Measurements from ENCODE around the gene RPA3. TPM values are rescaled to one million over a fixed set of nuclear protein-coding genes. Genes with fewer than 3 reads are reported as not detected.

Gene RPA3
- total and polyA plus RNA-seq, 9 of the 15 experiments (the other 6 are each of a cell fraction or from before 2014, with no cell fraction given) = 68.5 to 265 (median 125) TPM

DNA sequence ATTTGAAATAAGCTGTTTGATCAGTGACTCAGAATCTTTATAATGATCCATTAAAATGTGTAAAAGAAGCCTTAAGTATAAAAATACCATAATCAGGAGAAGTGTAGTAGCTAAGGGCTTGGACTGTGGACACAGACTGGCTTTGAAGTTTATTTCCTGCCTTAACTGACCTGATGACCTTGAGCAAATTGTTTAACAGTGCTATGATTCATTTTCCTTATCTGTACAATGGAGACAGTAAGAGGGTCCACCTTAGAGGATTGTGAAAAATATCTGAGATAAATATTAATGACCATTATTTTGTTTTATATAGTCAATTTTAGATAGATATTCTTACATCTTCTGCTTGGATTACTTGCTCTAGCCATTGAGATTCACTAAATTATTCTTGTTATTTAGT lies 13.3 kb upstream of the RPA3 start:
- FAIRE-seq = no peak
- no peaks in the 10 kb centered on the region for H3K79me2 ChIP-seq (ENCODE audit: control insufficient read depth, insufficient read depth, low read length)
- CTCF ChIA-PET (ENCODE audit: low intra/inter-chr PET ratio) = no interaction called here
- no peaks in the 10 kb centered on the region for H3K9me3 ChIP-seq (replicated peaks; ENCODE audit: control insufficient read depth, insufficient read depth, low read depth, low read length)
- no peaks in the 10 kb centered on the region for H3K4me1 ChIP-seq (replicated peaks in 1 of 2; ENCODE audit: control insufficient read depth in 2 of 2, insufficient read depth in 2 of 2, low read length in 2 of 2)
- H3K27ac ChIP-seq (ENCODE audit: extremely low read depth, low read depth, low read length) = no peak overlapping the region
- in situ Hi-C loops (cut with MboI) = no loop called here
- H3K4me3 ChIP-seq = no peak overlapping the region
- no peak for DNase-seq (ENCODE audit: extremely low read depth in 1 of 4, low spot score in 3 of 4)
- no peaks in the 10 kb centered on the region for H4K20me1 ChIP-seq (replicated peaks; ENCODE audit: control insufficient read depth, insufficient read depth, low read length)
- H3K4me2 ChIP-seq (ENCODE audit: insufficient read depth, low read length) = no peak overlapping the region
- no peaks in the 10 kb centered on the region for H3K9me1 ChIP-seq (ENCODE audit: control insufficient read depth, insufficient read depth, low read length)
- H2AFZ ChIP-seq (ENCODE audit: low read depth, low read length) = no peak overlapping the region
- H3K36me3 ChIP-seq (ENCODE audit: control insufficient read depth, insufficient read depth, low read length) = no peaks in the 10 kb centered on the region
- BruUV-seq (replicated peaks) = no TSS peak
- intact Hi-C loops (cut with micrococcal nuclease) = no loop called here
- 0 out of 2 replicates have a peak, but pooled peaks have one; percentile 27 for TF ChIP-seq ESRRA (IDR thresholded peaks at IDR 0.05; ENCODE audit: borderline replicate concordance, low read depth)
- TF ChIP-seq, protein P1, sequence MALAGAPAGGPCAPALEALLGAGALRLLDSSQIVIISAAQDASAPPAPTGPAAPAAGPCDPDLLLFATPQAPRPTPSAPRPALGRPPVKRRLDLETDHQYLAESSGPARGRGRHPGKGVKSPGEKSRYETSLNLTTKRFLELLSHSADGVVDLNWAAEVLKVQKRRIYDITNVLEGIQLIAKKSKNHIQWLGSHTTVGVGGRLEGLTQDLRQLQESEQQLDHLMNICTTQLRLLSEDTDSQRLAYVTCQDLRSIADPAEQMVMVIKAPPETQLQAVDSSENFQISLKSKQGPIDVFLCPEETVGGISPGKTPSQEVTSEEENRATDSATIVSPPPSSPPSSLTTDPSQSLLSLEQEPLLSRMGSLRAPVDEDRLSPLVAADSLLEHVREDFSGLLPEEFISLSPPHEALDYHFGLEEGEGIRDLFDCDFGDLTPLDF (CRISPR knock-in tag; IDR thresholded peaks at IDR 0.05) = no peak
- no peak for ATAC-seq
- H3K27me3 ChIP-seq (ENCODE audit: control insufficient read depth in 2 of 2, insufficient read depth in 2 of 2, low read length in 2 of 2) = no peaks in the 10 kb centered on the region
- no peak overlapping the region for H3K9ac ChIP-seq (ENCODE audit: insufficient read depth in 1 of 2, low read depth in 2 of 2, low read length in 2 of 2)
- POLR2A ChIA-PET = interaction anchor here (1.2 kb wide), 1 partner anchor 15 kb away, joined by 3 read pairs; no protein-coding TSS in a partner anchor

DNA sequence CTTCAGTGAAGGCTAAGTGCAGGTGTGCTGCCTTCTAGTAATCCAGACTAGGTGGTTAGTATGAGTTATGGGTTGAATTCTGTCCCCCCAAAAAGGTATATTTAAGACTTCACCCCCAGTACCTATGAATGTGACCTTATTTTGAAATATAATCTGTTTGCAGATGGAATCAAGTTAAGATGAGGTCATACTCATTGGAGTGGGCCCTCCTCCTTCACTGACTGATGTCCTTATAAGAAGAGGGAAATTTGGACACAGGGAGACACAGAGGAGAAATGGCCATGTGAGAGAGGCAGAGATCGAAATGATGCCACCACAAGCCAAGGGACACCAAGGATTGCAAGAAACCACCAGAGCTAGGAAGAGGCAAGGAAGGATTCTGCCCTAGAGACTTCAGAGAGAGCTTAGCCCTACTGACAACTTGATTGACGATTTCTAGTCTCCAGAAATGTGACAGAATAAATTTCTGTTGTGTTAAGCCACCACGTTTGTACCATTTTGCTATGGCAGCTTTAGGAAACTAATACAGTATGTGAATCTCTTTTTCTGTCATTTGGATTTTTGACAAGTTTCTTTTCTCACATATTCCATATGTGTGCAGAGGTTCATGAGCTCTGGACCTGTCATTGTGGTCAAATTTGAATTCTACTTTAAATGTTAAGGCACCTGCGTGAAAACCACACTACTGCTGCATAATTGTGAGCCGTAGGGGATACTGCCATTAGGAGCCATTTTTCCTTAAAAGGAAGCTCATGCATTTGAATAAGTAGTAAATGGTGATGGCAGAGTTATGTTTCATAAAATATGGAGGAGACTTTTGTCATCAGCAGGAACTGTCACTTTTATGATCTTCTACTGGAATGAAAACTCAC lies 2.6 kb upstream of the RPA3 start:
- WGBS (ENCODE audit: insufficient coverage, low coverage, missing lambda C conversion rate) = 39% methylated on average over 5 of the region's 5 CpGs
- TF ChIP-seq, protein P2, sequence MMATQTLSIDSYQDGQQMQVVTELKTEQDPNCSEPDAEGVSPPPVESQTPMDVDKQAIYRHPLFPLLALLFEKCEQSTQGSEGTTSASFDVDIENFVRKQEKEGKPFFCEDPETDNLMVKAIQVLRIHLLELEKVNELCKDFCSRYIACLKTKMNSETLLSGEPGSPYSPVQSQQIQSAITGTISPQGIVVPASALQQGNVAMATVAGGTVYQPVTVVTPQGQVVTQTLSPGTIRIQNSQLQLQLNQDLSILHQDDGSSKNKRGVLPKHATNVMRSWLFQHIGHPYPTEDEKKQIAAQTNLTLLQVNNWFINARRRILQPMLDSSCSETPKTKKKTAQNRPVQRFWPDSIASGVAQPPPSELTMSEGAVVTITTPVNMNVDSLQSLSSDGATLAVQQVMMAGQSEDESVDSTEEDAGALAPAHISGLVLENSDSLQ (IDR thresholded peaks at IDR 0.05) = 0 out of 2 replicates have a peak, but pooled peaks have one; percentile 7
- TF ChIP-seq ARHGAP35 (IDR thresholded peaks at IDR 0.05; ENCODE audit: partially characterized antibody) (no peak), ATF7 (IDR thresholded peaks at IDR 0.05) (peak; percentile 38; the same call in 1 of the 2 replicates), MEIS2 (IDR thresholded peaks at IDR 0.05; ENCODE audit: partially characterized antibody) (peak; percentile 34), ZNF175 (CRISPR knock-in tag; IDR thresholded peaks at IDR 0.05; ENCODE audit: low read depth) (no peak)
- TF ChIP-seq, protein P3, sequence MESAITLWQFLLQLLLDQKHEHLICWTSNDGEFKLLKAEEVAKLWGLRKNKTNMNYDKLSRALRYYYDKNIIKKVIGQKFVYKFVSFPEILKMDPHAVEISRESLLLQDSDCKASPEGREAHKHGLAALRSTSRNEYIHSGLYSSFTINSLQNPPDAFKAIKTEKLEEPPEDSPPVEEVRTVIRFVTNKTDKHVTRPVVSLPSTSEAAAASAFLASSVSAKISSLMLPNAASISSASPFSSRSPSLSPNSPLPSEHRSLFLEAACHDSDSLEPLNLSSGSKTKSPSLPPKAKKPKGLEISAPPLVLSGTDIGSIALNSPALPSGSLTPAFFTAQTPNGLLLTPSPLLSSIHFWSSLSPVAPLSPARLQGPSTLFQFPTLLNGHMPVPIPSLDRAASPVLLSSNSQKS (CRISPR knock-in tag; IDR thresholded peaks at IDR 0.05) = no peak

More for the DNA sequence above, 2.6 kb upstream of the RPA3 start:
- no peaks in the 10 kb centered on the region for H4K20me1 ChIP-seq (replicated peaks; ENCODE audit: control insufficient read depth, insufficient read depth, low read length)
- intact Hi-C loops (cut with micrococcal nuclease) (no loop called here), in situ Hi-C loops (cut with MboI) (no loop called here)
- no peak overlapping the region for H3K27ac ChIP-seq (ENCODE audit: extremely low read depth, low read depth, low read length)
- ChIA-PET CTCF (ENCODE audit: low intra/inter-chr PET ratio) (no interaction called here), POLR2A (interaction anchor here (1.3 kb wide), 1 partner anchor 10 kb away, joined by 3 read pairs; no protein-coding TSS in a partner anchor)
- no peak overlapping the region for H3K4me3 ChIP-seq
- no peak overlapping the region for H2AFZ ChIP-seq (ENCODE audit: low read depth, low read length)
- no peak for FAIRE-seq
- H3K9ac ChIP-seq (ENCODE audit: insufficient read depth in 1 of 2, low read depth in 2 of 2, low read length in 2 of 2) = no peak overlapping the region
- no peaks in the 10 kb centered on the region for H3K27me3 ChIP-seq (ENCODE audit: control insufficient read depth in 2 of 2, insufficient read depth in 2 of 2, low read length in 2 of 2)
- no peaks in the 10 kb centered on the region for H3K9me3 ChIP-seq (replicated peaks; ENCODE audit: control insufficient read depth, insufficient read depth, low read depth, low read length)
- DNase-seq (ENCODE audit: extremely low read depth in 1 of 4, low spot score in 3 of 4) = no peak
- H3K79me2 ChIP-seq (ENCODE audit: control insufficient read depth, insufficient read depth, low read length) = no peaks in the 10 kb centered on the region
- no peaks in the 10 kb centered on the region for H3K4me1 ChIP-seq (replicated peaks in 1 of 2; ENCODE audit: control insufficient read depth in 2 of 2, insufficient read depth in 2 of 2, low read length in 2 of 2)
- ATAC-seq = no peak
- no TSS peak for BruUV-seq (replicated peaks)
- no peak overlapping the region for H3K4me2 ChIP-seq (ENCODE audit: insufficient read depth, low read length)
- no peaks in the 10 kb centered on the region for H3K9me1 ChIP-seq (ENCODE audit: control insufficient read depth, insufficient read depth, low read length)
- H3K36me3 ChIP-seq (ENCODE audit: control insufficient read depth, insufficient read depth, low read length) = no peaks in the 10 kb centered on the region
